Stimulated activated CD4-positive, alpha-beta T cell treated with anti-CD3 and anti-CD28 coated beads, Interleukin-4, amount 100 ng/mL, for 1 hour (primary cell): ENCODE results near the gene SIK2.

Experiments
- DNase-seq: peaks from one replicate; pipeline ENCODE4 v3.0.0-alpha.2; 2020

Gene SIK2

GRCh38 chr11:111734101-111734953 lies 132.1 kb downstream of the SIK2 start:
- DNase-seq, result no peak

GRCh38 chr11:111734954-111735261 lies 132.7 kb downstream of the SIK2 start:
- no peak for DNase-seq

DNA sequence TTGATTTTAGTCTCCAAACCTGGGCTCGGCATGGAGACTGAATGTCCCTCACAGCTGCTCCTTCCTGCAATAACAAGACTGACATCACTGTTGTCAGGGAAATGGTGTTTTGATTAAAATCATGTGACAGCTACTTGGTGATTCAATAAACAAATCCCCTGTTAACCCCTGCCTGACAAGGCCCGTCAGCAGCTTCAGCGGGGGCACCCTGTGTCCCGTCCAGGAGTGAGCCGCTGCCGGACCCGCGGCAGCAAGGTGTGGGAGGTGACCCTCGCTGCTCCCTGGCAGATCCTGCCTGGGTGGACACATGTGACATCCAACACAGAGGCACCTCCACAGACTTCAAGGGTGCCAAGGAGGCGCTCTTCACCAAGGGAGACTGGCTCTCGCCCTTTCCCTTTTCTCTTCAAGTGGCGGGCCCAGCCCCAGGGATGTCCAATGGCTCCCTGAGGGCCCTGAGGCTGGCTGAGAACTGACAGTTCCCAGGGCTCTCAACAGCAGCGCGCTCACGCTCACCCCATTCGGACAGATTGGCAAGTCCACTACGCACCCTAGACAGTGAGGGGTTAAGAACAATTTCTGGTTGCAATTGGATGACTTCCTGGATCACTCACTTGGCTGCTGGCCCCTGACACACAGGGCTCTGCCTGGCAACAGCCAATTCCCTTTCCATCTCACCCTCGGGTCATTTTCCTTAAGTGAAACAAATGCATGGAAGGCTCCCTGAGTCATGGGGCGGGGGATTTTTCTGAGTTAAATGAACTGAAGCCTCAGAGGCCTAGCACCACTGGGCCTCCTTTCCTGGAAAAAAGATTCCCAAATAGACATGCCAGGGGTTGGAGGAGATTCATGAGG lies 133.2 kb downstream of the SIK2 start:
- DNase-seq, result no peak

GRCh38 chr11:111736181-111736590 lies 133.9 kb downstream of the SIK2 start:
- no peak for DNase-seq

- no peak for DNase-seq
Observed at GRCh38 chr11:111736621-111737443, 134.6 kb downstream of the SIK2 start.

- no peak for DNase-seq
Observed at GRCh38 chr11:111737444-111738210, 135.4 kb downstream of the SIK2 start.

DNA sequence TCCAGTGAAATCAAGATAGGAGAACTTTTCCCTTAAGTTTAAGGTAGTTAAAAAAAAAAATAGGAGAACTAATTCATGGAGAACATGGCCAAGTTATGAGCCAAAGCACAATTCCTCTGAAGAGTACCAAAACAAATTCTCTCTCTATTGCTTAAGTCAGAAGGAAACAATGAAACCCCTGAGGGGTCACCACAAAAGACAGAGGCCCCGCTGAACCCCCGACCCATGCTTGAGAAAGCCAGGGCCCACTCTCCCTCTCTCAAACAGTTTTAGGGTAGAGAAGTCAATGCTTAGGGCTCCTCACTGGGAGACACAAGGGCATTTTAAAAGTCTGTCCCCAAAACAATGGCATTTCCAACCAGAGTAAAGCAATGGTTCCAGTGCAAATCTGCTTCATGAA lies 137.1 kb downstream of the SIK2 start:
- DNase-seq, result no peak

DNA sequence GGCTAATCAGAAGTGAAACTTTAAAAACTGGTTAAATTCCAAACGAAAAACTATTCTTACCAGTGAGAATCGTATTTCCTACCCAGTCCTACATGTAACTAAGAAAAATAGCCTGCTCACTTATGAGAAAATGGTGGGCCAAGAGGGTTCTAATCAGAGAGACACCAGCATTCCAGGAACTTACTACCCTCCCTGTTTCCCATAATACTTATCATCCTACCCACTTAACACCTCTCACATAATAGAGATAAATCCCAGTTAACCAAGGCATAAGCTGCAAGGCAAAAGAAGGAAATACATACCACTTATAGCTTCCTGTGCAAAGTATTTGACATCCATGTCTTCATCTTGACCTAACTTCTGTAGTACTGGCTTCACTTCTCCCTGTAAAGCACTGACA lies 139.5 kb downstream of the SIK2 start:
- no peak for DNase-seq

GRCh38 chr11:111743700-111744099 lies 141.5 kb downstream of the SIK2 start:
- no peak for DNase-seq

GRCh38 chr11:111745719-111746504 lies 143.7 kb downstream of the SIK2 start:
- DNase-seq, result no peak

GRCh38 chr11:111748035-111748804 lies 146.0 kb downstream of the SIK2 start:
- DNase-seq, result no peak

GRCh38 chr11:111749646-111750045 lies 147.4 kb downstream of the SIK2 start:
- no peak for DNase-seq

DNA sequence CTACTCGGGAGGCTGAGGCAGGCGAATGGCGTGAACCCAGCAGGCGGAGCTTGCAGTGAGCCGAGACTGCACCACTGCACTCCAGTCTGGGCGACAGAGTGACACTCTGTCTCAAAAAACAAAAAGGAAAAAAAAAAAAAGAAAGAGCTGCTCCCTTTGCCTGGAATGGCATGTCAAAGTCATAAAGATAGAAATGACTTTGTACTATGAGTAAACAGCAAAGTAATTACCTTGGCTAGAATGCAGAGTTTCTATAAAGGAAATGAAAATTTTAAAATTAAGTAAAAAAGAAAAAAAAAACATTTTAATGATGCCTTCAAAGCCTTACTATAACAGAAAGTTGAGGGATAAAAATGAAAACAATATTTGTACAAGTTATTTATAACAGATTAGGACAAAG lies 153.8 kb downstream of the SIK2 start:
- DNase-seq, result no peak

DNA sequence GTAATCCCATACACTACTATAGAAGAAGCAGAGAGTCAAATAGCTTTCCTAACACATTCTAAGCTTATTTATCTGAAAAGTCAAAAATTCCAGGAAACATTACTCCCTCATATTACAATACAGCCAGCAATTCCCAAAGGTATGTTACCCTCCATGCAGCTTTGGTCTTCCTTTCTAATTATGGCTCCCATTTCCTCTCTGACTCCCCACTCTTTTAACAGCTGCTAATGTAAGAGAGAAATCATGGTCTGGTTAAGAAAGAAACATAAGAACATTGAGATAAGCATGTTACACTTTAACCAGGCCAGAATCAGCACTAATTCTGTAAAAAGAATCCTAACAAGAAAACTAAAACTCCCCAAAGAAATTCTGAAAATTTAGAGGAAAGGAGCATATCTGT lies 157.1 kb downstream of the SIK2 start:
- DNase-seq, result no peak

DNA sequence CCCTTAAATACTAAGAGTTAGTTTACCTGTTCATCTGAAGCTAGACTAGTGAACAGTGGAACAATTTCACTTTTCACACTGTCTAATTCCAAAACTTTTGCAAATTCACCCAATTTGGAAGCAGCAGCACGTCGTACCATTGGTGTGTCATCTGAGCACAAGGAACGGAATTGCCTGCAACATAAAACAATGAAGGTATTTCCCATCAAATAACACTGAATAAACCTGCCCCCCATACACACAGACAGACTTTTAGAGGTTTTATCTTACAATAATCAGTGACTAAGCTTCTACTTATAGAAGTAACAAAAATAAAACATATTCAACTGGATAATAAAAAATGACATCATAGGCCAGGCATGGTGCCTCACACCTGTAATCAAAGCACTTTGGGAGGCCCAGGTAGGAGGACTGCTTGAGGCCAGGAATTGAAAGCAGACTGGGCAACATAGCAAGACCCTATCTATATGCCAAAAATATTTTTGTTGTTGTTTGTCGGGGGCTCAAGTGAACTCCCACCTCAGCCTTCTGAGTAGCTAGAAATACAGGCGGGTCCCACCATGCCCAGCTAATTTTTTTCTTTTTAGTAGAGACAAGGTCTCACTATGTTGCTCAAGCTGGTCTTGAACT lies 157.6 kb downstream of the SIK2 start:
- DNase-seq, result no peak

DNA sequence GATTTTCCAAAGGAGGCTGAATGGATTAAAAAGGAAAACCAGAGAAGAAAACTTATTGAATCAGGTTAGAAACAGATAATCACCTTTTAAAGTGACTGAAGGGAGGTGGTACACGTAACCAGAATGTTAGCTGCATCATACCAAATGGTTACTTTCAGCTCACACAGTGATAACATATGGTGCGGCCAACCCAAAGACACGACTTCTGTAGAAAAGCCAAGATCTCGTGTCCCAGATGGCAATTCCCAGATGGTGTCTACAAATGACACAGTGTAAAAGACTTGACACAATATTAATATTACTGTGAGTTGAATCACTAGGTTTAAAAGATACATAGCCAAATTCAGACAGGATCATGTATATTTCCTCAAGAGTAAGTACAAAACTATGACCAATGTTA lies 158.8 kb downstream of the SIK2 start:
- DNase-seq, result no peak

DNA sequence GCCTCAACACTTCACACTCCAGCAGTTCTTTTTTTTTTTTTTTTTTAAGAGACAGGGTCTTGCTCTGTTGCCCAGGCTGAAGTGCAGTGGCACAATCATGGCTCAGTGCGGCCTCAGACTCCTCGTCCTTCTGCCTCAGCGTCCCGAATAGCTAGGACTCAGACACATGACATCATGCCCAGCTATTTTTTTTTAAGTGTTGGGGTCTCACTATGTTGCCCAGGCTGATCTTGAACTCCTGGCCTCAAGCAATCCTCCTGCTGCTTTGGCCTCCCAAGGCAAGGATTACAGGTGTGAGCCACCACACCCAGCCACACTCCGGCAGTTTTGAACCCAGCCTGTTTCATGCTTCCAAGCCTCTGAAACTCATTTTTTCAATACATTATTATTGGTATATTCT lies 160.3 kb downstream of the SIK2 start:
- no peak for DNase-seq

DNA sequence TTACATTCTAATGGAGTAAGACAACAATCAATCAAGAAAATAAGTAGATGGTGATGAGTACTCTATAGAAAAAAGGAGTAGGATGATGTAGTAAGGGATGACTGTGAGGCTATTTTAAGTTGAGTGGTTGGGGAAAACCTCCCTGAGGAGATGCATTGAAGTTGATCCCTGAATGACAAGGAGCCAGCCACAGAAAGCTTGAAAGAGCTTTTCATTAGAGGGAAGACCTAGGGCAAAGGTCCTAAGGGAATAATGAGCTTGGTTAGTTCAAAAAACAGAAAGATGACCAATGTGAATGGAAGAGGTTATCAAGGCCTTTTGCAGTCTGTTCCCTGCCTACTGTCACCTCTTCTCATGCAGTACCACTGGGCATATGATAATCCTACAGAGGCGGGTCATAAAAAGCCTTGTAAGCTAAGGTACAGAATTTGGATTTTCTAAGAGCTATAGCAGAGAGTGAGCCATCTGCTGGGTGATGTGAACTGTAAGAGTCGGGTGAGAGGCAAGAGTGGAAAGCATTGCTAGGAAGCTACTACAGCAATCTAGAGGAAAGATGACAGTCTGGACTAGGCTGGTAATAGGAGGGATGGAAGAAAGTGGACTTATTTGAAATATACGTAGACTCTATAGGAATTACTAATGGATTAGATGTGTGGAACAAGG lies 160.9 kb downstream of the SIK2 start:
- DNase-seq, result no peak

- no peak for DNase-seq
Observed at GRCh38 chr11:111764621-111765020, 162.4 kb downstream of the SIK2 start.
